SK-N-MC (cell line): Measurements from ENCODE around the gene CLNK.

ENCODE experiments used
- FOXP2 ChIP-seq: optimal IDR thresholded peaks from 2 replicates; pipeline ENCODE3; 2011; ENCODE audit warnings: mild to moderate bottlenecking, moderate library complexity; ENCODE audit not compliant: insufficient read depth; ENCODE audit errors: extremely low read length, control extremely low read depth
- POLR2AphosphoS5 ChIP-seq: IDR thresholded peaks from 2 replicates; pipeline ENCODE4 v1.6.1; 2012; ENCODE audit warnings: mild to moderate bottlenecking, low read depth, low read length, borderline replicate concordance

DNA sequence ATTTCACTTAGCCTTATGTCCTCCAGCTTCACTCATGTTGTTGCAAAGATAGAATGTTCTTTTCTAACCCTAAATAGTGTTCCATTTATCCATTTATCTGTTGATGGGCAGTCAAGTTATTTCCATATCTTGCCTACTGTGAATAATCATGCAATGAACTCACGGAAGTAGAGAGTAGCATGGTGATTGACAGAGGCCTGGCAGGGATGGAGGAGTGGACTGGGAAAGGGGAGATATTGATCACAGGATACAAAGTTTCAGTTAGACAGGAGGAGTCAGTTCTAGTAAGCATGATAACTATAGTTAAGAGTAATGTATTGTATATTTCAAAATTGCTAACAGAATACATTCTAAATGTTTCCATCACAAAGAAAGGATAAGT, 10.3 kb upstream of the CLNK start:
- no peak for TF ChIP-seq FOXP2
- no peak for TF ChIP-seq POLR2AphosphoS5
